GM19395 (cell line): ENCODE measurements around the gene MIAT.

Experiments
- ATAC-seq: cut with Tn5 transposase; IDR thresholded peaks from one replicate; pipeline ENCODE4 v1.9.1; 2021; ENCODE audit warnings: mild to moderate bottlenecking, moderate library complexity; ENCODE audit not compliant: unreplicated experiment

The MIAT gene

DNA sequence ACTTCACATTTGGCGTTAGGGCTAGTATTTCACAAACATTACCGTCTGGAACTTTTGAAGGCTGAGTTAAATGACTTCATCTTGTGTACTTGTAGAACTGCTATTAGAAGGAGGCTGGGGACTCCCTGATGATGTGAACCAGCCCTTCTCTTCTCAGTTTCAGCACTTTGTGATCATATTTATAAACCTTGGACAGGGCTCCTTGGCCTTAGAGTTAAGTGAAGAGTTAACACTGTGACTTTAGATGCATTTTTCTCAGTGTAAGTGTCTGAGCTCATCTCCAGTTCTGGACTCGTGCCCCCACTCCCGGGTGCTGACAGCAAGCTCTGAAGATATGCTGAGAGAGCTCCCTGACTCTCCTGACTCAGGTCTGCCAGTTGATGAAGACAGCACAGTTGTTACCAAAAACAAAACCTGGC is 8.4 kb downstream of the MIAT start:
- ATAC-seq, result peak; percentile 26

DNA sequence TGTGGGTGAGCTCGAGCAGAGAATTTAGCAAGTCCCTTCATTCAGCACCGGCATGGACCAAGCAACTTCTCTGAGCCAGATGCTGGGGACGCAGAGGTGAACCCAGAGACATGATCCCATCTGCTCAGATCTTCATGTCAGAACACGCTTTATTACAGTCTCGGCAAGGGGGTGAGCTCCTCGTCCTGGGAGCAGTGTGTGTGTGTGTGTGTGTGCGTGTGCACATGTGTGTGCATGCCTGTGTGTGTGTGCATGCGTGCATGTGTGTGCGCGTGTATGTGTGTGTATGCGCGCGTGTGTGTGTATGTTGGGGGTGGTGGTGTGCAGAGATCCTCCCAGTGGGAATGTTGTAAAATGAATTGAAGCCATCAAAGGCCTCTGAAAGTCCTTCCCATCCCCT is 9.8 kb downstream of the MIAT start:
- no peak for ATAC-seq

DNA sequence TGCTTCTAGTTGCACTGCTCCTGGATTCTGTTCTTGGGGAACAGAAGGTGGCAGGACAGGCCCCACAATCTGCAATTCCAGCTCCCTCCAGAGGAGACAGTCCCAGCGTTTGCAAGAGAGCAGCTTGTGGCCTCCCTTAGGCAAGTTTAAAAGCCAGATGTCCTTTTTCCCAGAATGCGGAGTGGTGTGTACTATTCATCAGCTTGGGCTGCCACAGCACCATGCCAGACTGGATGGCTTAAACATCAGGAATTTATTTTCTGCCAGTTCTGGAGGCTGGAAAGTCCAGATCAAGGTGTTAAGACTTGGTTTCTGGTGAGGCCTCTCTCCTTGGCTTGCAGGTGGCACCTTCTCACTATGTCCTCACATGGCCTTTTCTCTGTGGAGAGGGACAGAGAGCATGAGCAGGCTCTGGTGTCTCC is 11.7 kb downstream of the MIAT start:
- no peak for ATAC-seq

DNA sequence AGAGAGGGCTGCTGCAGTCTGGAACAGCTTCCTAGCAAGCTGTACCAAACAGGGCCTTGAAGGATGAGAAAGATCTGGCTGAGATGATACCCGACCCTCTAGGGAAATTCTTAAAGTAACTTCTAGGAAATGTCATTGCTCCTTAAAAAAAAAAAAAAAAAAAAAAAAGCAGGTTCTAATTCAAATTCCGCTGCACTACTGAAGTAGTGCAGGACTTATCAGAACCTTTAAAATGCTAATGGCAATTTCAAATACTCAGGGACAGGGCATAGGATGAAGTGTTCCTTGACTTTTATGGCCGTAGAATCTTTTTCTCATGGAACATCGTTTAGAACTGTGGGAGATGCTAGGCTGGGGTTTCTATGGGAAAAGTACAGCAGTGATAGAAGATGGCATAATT is 13.1 kb downstream of the MIAT start:
- ATAC-seq, result no peak

DNA sequence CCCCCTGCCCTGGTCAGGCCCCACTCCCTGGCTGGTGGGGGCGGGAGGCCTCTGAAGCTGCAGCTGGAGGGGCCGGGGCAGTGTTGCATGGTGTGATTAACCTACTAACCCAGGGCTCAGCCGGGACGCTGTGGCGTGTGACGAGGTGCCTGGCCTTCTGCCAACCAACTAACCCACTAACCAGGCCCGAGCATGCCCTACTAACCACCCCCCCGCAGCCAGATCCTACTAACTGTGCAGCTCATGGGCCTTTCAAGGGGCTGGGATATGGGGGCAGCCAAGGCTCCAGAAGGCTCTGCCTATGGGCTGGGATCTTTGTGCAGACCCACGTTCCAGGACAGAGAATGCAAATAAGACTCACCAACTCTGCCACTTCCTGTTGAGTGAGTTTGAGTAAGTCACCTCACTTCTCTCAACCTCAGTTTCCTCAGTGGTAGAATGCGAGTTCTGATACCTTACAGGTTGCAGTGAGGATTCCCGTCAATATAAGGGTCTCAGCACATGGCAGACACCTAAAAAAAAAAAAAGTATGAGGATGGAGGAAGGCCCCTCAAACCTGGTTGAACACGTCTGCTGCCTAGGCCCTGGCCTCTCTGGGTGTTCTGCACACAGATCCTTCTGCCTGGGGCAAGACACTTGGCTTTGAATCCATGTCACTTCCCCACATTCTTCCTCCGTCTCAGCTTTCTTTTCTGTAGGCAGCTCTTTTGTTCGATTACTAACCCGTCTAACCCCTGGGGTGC is 14.1 kb downstream of the MIAT start:
- peak; percentile 29 for ATAC-seq

DNA sequence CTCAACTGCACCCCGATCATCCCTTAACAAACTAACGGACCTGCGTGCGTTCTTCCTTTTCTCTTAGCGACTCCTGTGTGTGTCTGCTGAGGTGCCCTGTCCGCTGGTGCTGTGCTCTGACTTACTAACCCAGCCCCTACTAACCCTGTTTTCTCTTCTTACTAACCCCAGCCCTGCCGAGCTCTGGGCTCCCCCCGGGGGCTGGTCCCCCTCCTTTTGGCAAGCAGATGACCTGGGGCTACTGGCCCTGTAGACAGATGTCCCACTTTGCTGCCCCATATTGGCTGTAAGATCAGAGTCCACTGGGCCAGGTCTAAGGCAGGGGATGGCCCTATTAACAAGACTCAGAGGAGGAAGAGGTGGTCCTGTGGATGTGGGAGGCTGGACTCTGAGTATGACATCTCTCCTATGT is 14.7 kb downstream of the MIAT start:
- peak; percentile 22 for ATAC-seq

DNA sequence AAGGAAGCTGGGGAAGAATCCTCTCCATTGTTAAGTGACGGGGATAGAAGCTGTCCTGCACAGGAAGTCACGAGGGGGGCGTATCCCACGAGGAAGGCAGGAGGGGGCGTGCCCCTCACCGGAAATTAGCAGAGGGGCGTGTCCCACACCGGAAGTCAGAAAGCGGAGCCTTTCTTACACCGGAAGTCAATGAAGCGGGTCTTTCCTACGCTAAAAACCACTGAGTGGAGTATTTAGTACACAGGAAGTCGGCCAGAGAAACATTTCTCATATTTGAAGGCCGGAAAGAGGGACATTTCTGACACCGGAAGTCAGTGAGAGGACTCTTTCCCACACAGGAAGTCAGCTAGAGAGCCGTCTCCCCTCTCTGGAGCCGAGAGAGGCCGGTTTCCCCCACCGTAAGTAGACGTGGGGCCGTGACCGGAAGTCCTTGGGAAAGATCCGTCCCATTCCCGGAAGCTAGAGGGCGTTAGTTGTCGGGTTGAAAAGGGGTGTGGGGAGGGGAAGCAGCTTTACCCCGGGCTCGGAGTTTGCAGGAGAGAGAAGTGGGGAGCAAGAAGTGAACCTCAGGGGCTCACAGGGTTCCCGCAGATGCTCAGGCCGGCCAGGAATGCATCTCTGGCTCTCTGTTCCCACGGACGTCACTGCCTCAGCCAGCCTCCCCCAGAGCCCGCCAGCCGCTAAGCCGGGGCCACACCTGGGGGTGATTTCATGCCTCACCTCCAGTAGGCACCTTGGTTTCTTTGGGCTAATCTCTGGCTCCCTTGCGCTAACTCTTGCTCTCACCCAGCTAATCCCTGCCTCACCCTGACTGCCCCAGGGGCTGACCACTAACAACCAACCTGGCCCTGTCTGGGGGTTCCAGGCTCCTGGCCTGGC is 15.4 kb downstream of the MIAT start:
- ATAC-seq, result peak; percentile 70

DNA sequence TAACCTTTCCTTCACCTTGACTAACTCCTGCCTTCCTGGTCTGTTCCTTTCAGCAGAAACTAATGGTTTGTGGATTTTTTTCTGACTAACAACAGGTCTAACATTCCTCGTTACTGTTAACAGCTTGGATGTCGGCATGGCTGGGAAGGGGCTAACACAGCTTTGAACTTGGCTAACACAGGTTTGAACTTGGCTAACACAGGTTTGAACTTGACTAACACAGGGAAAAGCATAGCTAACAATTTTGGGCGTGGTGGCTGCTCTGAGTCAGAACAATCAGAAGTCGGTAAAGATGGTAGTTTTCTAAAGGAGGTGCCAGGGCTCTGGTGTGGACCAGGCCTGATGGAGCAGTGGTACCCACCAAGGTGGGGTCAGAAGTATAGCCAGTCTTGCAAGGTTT is 16.1 kb downstream of the MIAT start:
- no peak for ATAC-seq

DNA sequence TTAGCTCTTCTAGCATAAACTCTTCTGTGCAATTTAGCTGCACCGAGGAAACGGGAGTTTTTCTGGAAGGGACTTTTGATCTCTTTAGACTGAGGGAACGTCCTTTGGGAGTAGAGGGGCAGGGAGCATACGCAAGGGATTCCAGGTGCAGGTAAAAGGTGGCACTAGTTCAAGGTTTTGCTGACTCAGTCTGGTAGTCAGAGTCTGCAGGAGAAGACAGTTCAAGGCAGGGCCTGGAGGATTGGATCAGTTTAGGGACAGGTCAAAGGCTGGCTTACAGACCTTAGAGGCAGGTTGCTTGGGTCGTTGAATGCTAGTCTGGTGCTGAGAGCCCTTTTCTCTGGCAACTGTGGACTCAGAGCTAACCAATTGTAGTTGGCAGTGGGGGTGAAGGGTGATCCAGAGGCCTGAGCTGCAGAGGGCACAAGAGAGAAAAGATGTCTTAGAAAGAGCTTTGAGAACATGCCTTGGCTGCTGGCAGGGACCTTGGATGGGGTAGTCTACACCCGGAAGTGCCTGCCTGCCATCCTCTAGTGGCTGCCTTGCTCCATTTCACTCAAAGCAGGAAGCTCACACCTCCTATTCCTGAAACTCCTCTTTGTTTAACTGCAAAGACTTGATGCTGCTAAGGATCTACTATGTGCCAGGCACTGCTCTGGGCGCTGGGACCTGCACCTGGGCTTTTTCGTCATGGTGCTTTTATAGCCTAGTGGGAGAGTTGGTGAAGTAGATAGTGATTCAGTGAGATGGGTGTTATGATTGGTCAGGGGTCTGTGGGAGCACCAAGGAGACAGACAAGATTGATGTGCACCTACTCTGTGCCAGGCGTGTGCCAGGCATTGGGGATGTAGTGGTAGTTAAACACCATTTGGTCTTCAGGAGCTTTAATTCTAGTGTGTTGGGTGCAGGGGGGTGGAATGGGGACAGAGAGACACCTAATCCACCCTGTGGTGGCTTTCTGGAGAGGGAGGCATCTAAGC is 17.1 kb downstream of the MIAT start:
- no peak for ATAC-seq

DNA sequence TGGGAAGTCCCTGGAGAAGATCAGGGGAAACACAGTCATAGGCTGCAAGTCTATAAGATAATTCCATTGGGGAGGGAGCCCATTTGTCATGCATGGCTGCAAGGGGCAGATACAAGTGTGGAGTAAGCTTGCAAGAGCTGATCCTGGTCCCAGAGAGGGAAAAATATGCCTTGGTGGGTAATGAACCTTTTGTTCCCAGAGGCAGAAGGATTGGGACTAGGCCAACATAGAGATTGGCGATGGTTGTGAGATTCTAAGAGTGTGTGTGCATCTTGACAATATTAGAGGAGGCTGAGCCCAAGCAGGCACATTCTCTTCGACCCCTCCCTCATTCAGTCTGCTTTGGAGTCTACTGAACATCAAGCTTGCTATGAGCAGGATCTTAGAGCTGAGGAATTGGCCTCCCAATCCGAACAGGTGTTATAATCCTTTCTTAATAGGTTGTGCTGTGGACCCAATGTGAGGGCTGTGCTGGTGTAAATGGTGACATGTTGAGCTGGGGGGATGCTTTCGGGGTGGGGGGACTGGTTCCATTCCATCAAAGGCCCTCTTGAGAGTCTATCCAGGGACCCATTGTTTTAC is 18.4 kb downstream of the MIAT start:
- ATAC-seq, result no peak

DNA sequence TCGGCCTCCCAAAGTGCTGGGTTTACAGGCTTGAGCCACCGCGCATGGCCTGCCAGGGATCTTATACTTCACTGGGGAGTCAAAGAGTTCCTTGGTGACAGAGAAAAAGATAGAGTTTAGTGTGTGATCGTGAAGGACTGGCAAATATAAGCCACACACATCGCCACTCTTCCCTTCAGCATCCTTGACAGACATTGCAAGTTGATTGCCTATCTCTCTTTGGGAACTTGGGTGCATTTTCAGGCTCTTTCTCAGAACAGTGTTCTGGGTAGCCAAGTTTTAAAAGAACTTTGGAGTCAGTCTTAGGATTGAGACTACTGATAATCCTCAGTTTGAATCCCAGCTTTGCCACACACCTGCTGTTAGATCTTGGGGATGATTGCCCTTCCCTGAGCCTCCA is 19.8 kb downstream of the MIAT start:
- no peak for ATAC-seq

DNA sequence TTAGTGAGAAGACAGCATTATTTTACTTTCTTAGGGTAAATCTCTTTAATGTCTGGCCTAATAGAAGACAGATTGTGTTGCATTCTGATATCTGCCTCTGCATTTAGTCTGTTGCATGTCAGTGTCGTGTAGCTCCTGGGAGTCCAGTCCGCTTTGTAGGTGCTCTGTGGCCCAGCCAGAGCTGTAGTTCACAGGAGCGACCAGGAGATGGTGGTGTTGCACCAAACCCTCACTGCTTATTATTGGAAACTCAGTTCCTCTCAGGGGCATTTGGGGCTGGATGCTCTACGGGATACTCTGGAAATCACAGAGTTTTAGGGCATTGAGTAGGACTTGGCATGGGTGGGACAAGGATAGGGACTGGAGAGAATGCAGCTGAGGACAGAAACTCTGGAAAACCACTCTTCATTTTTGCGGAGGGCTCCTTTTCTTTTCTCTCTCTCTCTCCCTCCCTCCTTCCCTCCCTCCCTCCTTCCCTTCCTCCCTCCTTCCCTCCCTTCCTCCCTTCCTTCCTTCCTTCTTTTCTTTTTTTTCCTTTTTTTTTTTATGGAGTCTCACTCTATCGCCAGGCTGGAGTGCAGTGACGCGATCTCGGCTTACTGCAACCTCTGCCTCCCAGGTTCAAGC is 21.7 kb downstream of the MIAT start:
- no peak for ATAC-seq

DNA sequence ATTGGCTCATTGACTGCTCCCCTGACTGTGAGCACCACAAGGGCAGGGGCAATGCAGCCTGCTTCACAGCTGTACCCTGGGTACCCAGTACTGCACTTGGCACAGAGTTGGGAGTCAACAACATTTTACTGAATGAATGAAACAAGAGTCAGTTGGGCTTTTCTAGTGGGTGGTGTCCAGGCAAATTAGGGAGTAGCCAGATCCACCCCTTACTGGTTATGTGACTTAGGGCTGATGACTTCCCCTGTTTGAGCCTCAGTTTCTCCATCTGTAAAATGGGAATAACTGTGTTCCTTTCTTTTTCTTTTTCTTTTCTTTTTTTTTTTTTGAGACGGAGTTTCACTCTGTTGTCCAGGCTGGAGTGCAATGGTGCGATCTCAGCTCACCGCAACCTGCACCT is 23.1 kb downstream of the MIAT start:
- no peak for ATAC-seq

DNA sequence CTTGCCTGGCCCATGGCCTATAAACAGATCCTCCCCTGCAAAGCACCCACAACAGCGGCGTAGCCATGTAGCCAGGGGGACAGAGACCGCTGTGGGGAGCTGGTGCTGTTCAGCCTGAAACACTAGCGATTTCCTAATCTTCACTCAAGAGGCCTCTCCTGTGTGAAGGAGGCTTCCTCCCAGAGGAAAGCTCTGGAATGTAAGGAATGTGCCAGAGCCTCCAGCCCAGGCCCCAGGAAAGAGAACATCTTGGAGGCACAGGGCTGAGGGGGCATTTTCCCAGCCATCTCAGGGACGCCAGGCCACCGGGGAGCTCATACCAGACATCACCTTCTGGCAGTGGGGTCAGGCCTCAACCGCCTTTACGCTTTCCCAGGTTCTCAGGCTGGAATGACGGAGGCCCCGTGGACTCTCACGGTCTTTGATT is 24.0 kb downstream of the MIAT start:
- ATAC-seq, result no peak

DNA sequence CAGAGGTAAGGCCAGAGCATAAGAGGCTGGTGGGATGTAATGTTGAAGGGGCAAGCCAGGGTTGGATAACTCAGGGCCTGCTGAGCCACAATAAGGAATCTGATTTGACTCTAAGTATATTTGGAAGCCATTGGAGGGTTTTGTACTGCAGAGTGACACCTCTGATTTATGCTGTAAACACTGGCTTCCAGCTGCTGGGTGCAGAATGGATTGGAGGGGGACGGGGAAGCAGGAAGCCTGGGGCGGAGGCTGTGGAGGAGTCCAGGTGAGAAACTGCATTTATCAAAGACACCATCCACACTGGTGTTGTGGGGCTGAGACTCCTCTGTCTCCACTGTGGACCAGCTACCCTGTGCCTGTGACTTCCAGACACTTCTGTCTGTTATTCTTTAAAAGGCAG is 26.8 kb downstream of the MIAT start:
- no peak for ATAC-seq

DNA sequence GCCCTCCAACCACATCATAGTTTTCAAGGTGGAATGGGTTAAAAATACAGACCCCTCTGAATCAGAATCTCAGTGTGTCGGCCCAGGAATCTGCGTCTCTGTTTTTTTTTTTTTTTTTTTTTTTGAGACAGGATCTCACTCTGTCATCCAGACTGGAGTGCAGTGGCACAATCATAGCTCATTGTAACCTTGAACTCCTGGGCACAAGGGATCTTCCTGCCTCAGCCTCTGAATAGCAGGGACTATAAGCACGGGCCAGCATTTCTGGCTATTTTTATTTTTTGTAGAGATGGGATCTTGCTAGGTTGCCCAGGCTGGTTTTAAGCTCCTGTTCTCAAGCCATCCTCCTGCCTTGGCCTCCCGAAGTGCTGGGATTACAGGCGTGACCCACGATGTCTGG is 28.2 kb downstream of the MIAT start:
- no peak for ATAC-seq

DNA sequence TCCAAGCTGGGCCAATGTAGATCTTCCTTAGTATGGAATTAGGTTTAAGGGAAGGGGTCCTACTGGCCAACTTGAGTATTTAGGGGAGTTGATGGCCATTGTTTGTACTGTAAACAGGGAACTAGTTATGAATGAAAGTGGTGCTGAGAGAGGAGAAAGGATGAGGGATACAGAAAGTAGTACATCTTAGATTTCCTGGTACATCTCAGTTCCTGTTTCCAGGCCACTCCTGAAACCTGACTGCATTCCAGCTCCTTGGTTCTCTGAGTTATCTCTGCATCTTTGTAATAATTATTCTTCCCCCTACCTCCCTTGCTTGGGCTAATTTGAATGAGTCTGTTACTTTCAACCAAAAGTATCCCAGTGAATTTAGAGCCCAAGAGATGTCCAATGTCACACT is 30.1 kb downstream of the MIAT start:
- no peak for ATAC-seq

DNA sequence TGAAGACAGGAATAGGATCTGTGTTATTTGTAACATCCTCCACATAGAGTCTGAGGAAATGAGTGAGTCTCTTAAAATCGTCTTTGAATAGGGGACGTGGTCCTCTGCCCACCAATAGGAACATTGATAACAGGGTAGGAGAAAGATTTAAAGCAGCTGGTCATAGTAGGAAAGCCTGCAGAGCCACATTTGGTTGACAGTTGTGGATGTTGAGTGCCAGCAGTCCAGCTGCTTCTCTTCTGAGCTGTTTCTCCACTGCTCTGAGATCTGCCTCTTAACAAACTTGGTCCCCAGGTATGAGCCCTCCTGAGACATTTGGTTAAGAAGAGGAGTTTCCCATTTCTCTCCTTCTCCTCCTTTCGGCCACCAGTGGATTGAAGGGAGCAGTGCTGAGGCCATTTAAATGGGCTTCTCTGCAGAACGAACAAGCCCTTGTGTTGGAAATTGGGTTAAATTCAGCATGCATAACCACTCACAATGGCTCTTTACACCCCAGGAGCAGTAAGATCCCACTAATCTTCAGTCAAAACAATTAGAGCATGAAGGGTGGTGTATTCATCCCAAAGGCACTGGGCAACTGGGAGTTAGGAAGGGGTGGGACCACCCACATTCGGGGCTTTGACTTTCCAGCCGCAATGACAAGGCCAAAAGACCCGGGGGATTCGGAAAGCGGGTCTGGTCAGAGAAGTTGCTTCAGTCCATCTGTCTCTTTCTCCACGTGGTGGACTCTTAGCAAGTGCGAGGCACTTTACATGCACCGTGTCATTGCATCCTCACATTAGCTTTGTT is 32.3 kb downstream of the MIAT start:
- no peak for ATAC-seq

DNA sequence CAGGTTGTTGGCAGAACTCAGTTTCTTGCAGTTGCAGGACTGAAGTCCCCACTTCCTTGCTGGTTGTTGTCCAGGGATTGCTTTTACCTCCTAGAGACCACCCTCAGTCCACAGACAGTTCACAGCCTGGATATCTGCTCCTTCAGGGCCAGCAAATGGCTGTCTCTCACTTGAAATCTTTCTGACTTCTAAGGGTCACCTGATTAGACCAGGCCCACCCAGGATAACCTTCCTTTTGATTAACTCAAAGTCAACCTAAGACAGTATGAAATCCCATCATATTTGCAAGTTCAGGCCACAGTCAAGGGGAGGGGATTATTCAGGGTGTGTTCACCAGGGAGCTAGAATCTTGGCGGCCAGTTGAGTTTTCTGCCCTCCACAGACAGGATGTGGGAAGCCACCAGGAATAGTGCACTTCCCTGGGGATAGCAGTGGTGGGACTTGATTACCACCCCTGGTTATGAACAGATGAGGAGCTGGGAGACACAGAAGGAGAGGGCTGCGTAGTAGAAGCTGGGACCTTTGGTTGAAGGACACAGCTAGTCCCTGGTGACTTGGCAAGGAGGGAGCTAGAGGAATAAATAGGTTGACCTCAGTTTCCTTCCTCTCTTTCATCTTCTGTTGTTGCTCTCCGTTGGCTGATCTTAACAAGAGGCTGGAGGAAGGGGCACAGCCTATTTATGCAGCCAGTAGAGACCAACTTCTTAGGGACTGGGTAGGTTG is 33.4 kb downstream of the MIAT start:
- no peak for ATAC-seq
